ENCODE measurements around the gene CREB1.

The CREB1 gene

DNA sequence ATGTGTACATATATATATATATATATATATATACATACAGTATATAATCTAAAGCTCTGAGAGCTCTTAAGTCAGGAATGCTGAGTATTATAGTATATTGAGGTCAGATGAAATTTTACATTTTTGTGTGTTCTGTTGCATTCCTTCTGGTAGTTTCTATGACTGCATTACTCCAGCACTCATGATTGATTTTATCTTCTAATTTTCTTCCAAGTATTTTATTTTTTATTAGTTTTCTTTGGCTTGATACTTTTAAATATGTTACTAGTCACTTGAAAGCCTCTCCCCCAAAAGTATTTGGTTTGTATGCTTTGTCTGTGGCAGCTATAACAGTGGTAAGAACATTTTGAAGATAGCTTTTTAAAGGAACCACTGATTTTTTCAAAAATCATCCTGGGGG is 70.5 kb downstream of the CREB1 start:
- DNase-seq (ENCODE audit: low read depth, low spot score), result no peak
- Histone ChIP-seq H3K9me3 (ENCODE audit: low read depth, low read length) (no peaks in the 10 kb centered on the region), H3K27ac (no peak overlapping the region), H3K9ac (ENCODE audit: insufficient read length) (no peak overlapping the region), H3K36me3 (ENCODE audit: insufficient read depth, low read length) (peaks cover 47% of the 10 kb centered on the region), H3K4me3 (no peak overlapping the region)
- TF ChIP-seq POLR2AphosphoS5 (IDR thresholded peaks at IDR 0.05; ENCODE audit: borderline replicate concordance, low read depth, low read length) (no peak), EZH2 (IDR thresholded peaks at IDR 0.05) (no peak), FOXP2 (optimal IDR thresholded peaks at IDR 0.05; ENCODE audit: control extremely low read depth, extremely low read length, insufficient read depth) (no peak)

GRCh38 chr2:207601774-207602173 is 72.0 kb downstream of the CREB1 start:
- Histone ChIP-seq H3K36me3 (ENCODE audit: insufficient read depth, low read length) (peaks cover 41% of the 10 kb centered on the region), H3K4me3 (no peak overlapping the region), H3K9me3 (ENCODE audit: low read depth, low read length) (no peaks in the 10 kb centered on the region), H3K27ac (no peak overlapping the region), H3K9ac (ENCODE audit: insufficient read length) (no peak overlapping the region)
- TF ChIP-seq EZH2 (IDR thresholded peaks at IDR 0.05), result no peak
- TF ChIP-seq FOXP2 (optimal IDR thresholded peaks at IDR 0.05; ENCODE audit: control extremely low read depth, extremely low read length, insufficient read depth), result no peak
- no peak for TF ChIP-seq POLR2AphosphoS5 (IDR thresholded peaks at IDR 0.05; ENCODE audit: borderline replicate concordance, low read depth, low read length)
- DNase-seq (ENCODE audit: low read depth, low spot score), result no peak

- H3K27ac ChIP-seq, result 0 out of 2 replicates have a peak overlapping the region, but pooled peaks have one; percentile 7
- TF ChIP-seq POLR2AphosphoS5 (IDR thresholded peaks at IDR 0.05; ENCODE audit: borderline replicate concordance, low read depth, low read length) (no peak), EZH2 (IDR thresholded peaks at IDR 0.05) (no peak), FOXP2 (optimal IDR thresholded peaks at IDR 0.05; ENCODE audit: control extremely low read depth, extremely low read length, insufficient read depth) (no peak)
- no peak overlapping the region for H3K9ac ChIP-seq (ENCODE audit: insufficient read length)
- H3K4me3 ChIP-seq, result no peak overlapping the region
- no peaks in the 10 kb centered on the region for H3K9me3 ChIP-seq (ENCODE audit: low read depth, low read length)
- no peak for DNase-seq (ENCODE audit: low read depth, low spot score)
- H3K36me3 ChIP-seq (ENCODE audit: insufficient read depth, low read length), result peaks cover 36% of the 10 kb centered on the region
These were observed 73.7 kb downstream of the CREB1 start for GRCh38 chr2:207603486-207603885.

GRCh38 chr2:207606399-207606798 is 76.6 kb downstream of the CREB1 start:
- Histone ChIP-seq H3K27ac (no peak overlapping the region), H3K9me3 (ENCODE audit: low read depth, low read length) (no peaks in the 10 kb centered on the region), H3K9ac (ENCODE audit: insufficient read length) (no peak overlapping the region), H3K36me3 (ENCODE audit: insufficient read depth, low read length) (peaks cover 31% of the 10 kb centered on the region), H3K4me3 (no peak overlapping the region)
- no peak for DNase-seq (ENCODE audit: low read depth, low spot score)
- TF ChIP-seq EZH2 (IDR thresholded peaks at IDR 0.05) (no peak), POLR2AphosphoS5 (IDR thresholded peaks at IDR 0.05; ENCODE audit: borderline replicate concordance, low read depth, low read length) (no peak), FOXP2 (optimal IDR thresholded peaks at IDR 0.05; ENCODE audit: control extremely low read depth, extremely low read length, insufficient read depth) (no peak)

DNA sequence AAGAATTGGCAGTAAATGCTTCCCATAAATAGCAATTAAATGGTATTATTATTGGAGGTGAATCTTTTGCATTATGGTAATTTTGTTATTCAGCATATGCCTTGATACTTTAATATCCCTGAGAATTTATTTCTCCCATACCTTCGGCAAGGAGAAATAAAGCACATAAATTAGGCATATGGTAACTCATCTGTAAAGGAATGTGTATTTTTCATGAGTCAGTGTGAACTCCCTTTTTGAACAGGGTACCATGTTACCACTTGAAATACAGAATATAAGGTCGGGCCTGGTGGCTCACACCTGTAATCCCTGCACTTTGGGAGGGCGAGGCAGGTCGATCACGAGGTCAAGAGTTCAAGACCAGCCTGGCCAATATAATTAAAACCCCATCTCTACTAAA is 77.1 kb downstream of the CREB1 start:
- DNase-seq (ENCODE audit: low read depth, low spot score), result no peak
- no peak overlapping the region for H3K27ac ChIP-seq
- TF ChIP-seq POLR2AphosphoS5 (IDR thresholded peaks at IDR 0.05; ENCODE audit: borderline replicate concordance, low read depth, low read length) (no peak), FOXP2 (optimal IDR thresholded peaks at IDR 0.05; ENCODE audit: control extremely low read depth, extremely low read length, insufficient read depth) (no peak), EZH2 (IDR thresholded peaks at IDR 0.05) (no peak)
- H3K36me3 ChIP-seq (ENCODE audit: insufficient read depth, low read length), result peaks cover 27% of the 10 kb centered on the region
- H3K9me3 ChIP-seq (ENCODE audit: low read depth, low read length), result no peaks in the 10 kb centered on the region
- no peak overlapping the region for H3K9ac ChIP-seq (ENCODE audit: insufficient read length)
- H3K4me3 ChIP-seq, result no peak overlapping the region

DNA sequence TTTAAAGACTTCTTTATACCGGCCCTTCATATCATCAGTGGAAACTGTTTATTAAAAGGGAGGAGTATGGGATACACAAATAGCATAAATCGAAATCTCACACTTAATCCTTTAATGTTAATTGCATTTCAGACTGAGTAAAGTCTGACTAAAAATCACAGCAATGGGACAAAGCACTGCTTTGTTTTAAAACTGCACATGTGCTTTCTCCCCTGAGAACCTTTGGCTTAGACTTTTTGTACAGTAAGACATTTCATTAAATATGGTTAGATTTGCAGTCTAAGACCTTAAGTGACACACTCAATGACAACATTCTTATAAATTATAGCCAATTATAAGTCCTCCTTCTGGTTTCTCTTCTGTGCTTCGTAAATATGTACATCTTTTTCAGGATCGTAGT is 83.0 kb downstream of the CREB1 start:
- Histone ChIP-seq H3K9me3 (ENCODE audit: low read depth, low read length) (no peaks in the 10 kb centered on the region), H3K27ac (no peak overlapping the region), H3K36me3 (ENCODE audit: insufficient read depth, low read length) (peaks cover 47% of the 10 kb centered on the region), H3K4me3 (no peak overlapping the region), H3K9ac (ENCODE audit: insufficient read length) (no peak overlapping the region)
- no peak for TF ChIP-seq EZH2 (IDR thresholded peaks at IDR 0.05)
- TF ChIP-seq POLR2AphosphoS5 (IDR thresholded peaks at IDR 0.05; ENCODE audit: borderline replicate concordance, low read depth, low read length), result no peak
- no peak for TF ChIP-seq FOXP2 (optimal IDR thresholded peaks at IDR 0.05; ENCODE audit: control extremely low read depth, extremely low read length, insufficient read depth)
- no peak for DNase-seq (ENCODE audit: low read depth, low spot score)

GRCh38 chr2:207614824-207615223 is 85.1 kb downstream of the CREB1 start:
- peaks cover 49% of the 10 kb centered on the region for H3K36me3 ChIP-seq (ENCODE audit: insufficient read depth, low read length)
- no peak overlapping the region for H3K27ac ChIP-seq
- no peak for DNase-seq (ENCODE audit: low read depth, low spot score)
- no peak overlapping the region for H3K4me3 ChIP-seq
- H3K9me3 ChIP-seq (ENCODE audit: low read depth, low read length), result no peaks in the 10 kb centered on the region
- no peak overlapping the region for H3K9ac ChIP-seq (ENCODE audit: insufficient read length)
- TF ChIP-seq POLR2AphosphoS5 (IDR thresholded peaks at IDR 0.05; ENCODE audit: borderline replicate concordance, low read depth, low read length) (no peak), FOXP2 (optimal IDR thresholded peaks at IDR 0.05; ENCODE audit: control extremely low read depth, extremely low read length, insufficient read depth) (no peak), EZH2 (IDR thresholded peaks at IDR 0.05) (no peak)

DNA sequence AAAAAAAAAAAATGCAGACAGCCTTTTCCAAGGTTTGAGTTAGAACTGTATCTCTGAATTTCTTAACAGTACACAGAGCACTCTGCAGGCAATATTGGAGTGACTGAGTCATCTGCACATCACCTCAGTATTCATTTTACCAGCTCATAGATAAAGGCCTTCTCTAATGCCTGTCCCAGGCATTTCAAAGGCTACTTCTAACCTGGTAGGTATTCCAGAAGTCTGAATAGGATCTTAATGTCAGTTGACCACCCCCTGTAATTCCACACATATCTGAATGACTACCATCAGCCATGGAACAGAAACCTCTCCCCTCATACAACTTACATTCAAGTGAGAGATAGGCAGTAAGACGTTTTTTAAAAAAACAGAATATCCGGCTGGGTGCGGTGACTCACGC is 86.4 kb downstream of the CREB1 start:
- DNase-seq (ENCODE audit: low read depth, low spot score), result no peak
- H3K9me3 ChIP-seq (ENCODE audit: low read depth, low read length), result no peaks in the 10 kb centered on the region
- H3K27ac ChIP-seq, result no peak overlapping the region
- no peak overlapping the region for H3K4me3 ChIP-seq
- peaks cover 59% of the 10 kb centered on the region for H3K36me3 ChIP-seq (ENCODE audit: insufficient read depth, low read length)
- H3K9ac ChIP-seq (ENCODE audit: insufficient read length), result no peak overlapping the region
- no peak for TF ChIP-seq FOXP2 (optimal IDR thresholded peaks at IDR 0.05; ENCODE audit: control extremely low read depth, extremely low read length, insufficient read depth)

- no peak for DNase-seq (ENCODE audit: low read depth, low spot score)
- no peak overlapping the region for H3K9ac ChIP-seq (ENCODE audit: insufficient read length)
- TF ChIP-seq FOXP2 (optimal IDR thresholded peaks at IDR 0.05; ENCODE audit: control extremely low read depth, extremely low read length, insufficient read depth) (no peak), POLR2AphosphoS5 (IDR thresholded peaks at IDR 0.05; ENCODE audit: borderline replicate concordance, low read depth, low read length) (no peak), EZH2 (IDR thresholded peaks at IDR 0.05) (no peak)
- peaks cover 66% of the 10 kb centered on the region for H3K36me3 ChIP-seq (ENCODE audit: insufficient read depth, low read length)
- no peak overlapping the region for H3K4me3 ChIP-seq
- no peaks in the 10 kb centered on the region for H3K9me3 ChIP-seq (ENCODE audit: low read depth, low read length)
- no peak overlapping the region for H3K27ac ChIP-seq
These were observed 87.4 kb downstream of the CREB1 start for GRCh38 chr2:207617011-207617671.
